Right kidney (tissue), 1 donor: ENCODE results near the gene ZNF177.

Experiments used
- DNase-seq: peaks from one replicate; pipeline ENCODE4 v3.0.0-alpha.2; 2016

The ZNF177 gene

DNA sequence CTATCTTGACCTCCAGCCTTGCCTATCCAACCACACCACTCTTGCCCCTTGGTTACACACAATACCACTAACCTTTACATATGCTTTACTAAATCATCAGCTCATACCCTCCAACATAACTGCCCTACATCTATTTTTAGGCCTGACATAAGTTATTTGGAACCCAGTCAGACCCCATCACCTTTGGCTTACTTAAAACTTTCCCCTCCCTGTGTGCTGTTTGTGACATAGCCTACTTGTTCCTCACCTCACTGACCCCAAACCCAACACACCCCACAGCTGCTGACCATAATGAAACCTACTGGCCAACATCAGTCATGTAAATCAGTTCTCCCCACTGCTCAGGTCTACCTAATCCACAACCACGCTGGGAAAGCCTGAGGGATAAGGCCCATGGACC, 67.6 kb downstream of the ZNF177 start:
- DNase-seq = no peak

- DNase-seq = no peak
Measured at GRCh38 chr19:9431475-9431874, 68.7 kb downstream of the ZNF177 start.
